PC-9 (cell line): ENCODE results near the gene FNIP2. TPM values are rescaled to one million over a fixed set of nuclear protein-coding genes. Genes with fewer than 3 reads are reported as not detected.
A peak's percentile ranks its signal among the peaks of the same experiment; 100 is the strongest.
"Not testable (repeated sequence)": the region's sequence is repeated elsewhere in the genome, so short reads cannot be mapped to it uniquely, and the experiment has no call there.

ENCODE experiments used
- BruUV-seq: library from RNA; stranded (reverse); fragments of 400-500 nt; replicated peaks from 2 replicates; lab custom pipeline; 2021; lab: Mats Ljungman, UMichigan
- CTCF ChIA-PET: fragments of 300-600 bp; sonication (Branson Sonifier 250); formaldehyde crosslinking; loops from one replicate; lab custom pipeline; 2022; ENCODE audit warnings: antibody characterized with exemption; lab: Charles Lee
- POLR2A ChIA-PET: fragments of 300-600 bp; sonication (Branson Sonifier 250); formaldehyde crosslinking; loops from one replicate; lab custom pipeline; 2022; ENCODE audit warnings: antibody characterized with exemption; ENCODE audit not compliant: unreplicated experiment; lab: Charles Lee
- DNase-seq, 2 experiments: peaks; one replicate each; pipeline versions ENCODE4 v3.0.0 to v3.0.0-alpha.2; 2015 to 2022; ENCODE audit warnings: mixed read lengths in 1 of 2
- H2AFZ ChIP-seq: fragments of 200-600 bp; sonication (generic); 2 replicates; pipeline ENCODE4 v1.8.1; 2017; ENCODE audit warnings: antibody characterized with exemption
- H3F3A ChIP-seq: fragments of 200-600 bp; sonication (generic); 2 replicates; pipeline ENCODE4 v1.8.1; 2017; ENCODE audit warnings: antibody characterized with exemption, mild to moderate bottlenecking, low read depth; ENCODE audit not compliant: insufficient read depth
- H3K27ac ChIP-seq: fragments of 200-600 bp; sonication (generic); 2 replicates; pipeline ENCODE4 v1.6.1; 2016; ENCODE audit warnings: mixed run types
- H3K27me3 ChIP-seq: fragments of 200-600 bp; sonication (generic); 2 replicates; pipeline ENCODE4 v1.6.1; 2016; ENCODE audit warnings: low read depth, mixed run types; ENCODE audit not compliant: insufficient read depth
- H3K36me3 ChIP-seq: fragments of 200-600 bp; sonication (generic); 2 replicates; pipeline ENCODE4 v1.6.1; 2016; ENCODE audit warnings: low read depth, mixed run types
- H3K4me1 ChIP-seq: fragments of 200-600 bp; sonication (generic); replicated peaks from 2 replicates; pipeline ENCODE4 v1.6.1; 2016; ENCODE audit warnings: mixed run types; ENCODE audit not compliant: insufficient read depth
- H3K4me2 ChIP-seq: fragments of 200-600 bp; sonication (generic); 2 replicates; pipeline ENCODE4 v1.6.1; 2017; ENCODE audit warnings: mixed run types
- H3K4me3 ChIP-seq: fragments of 200-600 bp; sonication (generic); 2 replicates; pipeline ENCODE4 v1.6.1; 2016; ENCODE audit warnings: mixed run types
- H3K79me2 ChIP-seq: fragments of 200-600 bp; sonication (generic); 2 replicates; pipeline ENCODE4 v1.6.1; 2017; ENCODE audit warnings: low read depth, mixed run types
- H3K9me2 ChIP-seq: fragments of 200-600 bp; sonication (generic); 2 replicates; pipeline ENCODE4 v1.8.1; 2017; ENCODE audit warnings: mild to moderate bottlenecking; ENCODE audit not compliant: insufficient read depth
- H3K9me3 ChIP-seq: fragments of 200-600 bp; sonication (generic); 2 replicates; pipeline ENCODE4 v1.8.1; 2016; ENCODE audit warnings: low read depth; ENCODE audit not compliant: insufficient read depth
- H4K20me1 ChIP-seq: fragments of 200-600 bp; sonication (generic); 2 replicates; pipeline ENCODE4 v1.8.1; 2017; ENCODE audit not compliant: insufficient read depth
- EZH2 ChIP-seq: fragments of 200-600 bp; sonication (generic); IDR thresholded peaks from 2 replicates; pipeline ENCODE4 v1.8.0; 2017; ENCODE audit warnings: antibody characterized with exemption, low read depth
- intact Hi-C: fragments of 100-400 bp; cut with micrococcal nuclease; formaldehyde crosslinking; loops from one replicate; pipeline ENCODE4 v1.10.0; 2022; ENCODE audit not compliant: unreplicated experiment
- total RNA-seq: library from RNA; stranded (reverse); gene quantifications from 2 replicates; pipeline ENCODE4 v1.2.3, GENCODE V29; 2021
- TF ChIP-seq, protein P1 (sequence below): fragments of 200-600 bp; sonication (generic); conservative IDR thresholded peaks from 2 replicates; pipeline ENCODE4 v1.6.1; 2017; ENCODE audit warnings: mixed run types, antibody characterized with exemption, mild to moderate bottlenecking, moderate library complexity

The FNIP2 gene
- total RNA-seq, 1 experiment from 2014 or later: 2.5 TPM

DNA sequence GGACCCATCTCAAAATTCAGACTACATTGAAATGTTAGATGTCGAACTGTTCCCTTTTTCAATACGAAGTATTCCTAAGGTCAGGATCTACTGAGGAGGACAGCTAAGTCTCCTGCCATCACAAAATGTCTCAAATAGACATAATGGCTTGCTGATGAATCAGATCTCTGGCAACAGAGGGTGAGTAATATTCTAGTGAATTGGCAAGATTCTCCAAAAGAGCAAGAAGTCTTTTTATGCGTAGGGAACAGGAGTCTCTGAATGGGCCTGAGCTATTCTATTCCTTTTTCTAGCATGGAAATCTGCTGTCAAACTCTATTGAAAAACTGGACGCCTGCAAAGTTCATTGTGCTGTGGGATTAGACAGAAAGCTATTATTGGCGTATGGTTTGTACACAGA lies 145.4 kb downstream of the FNIP2 start:
- no peaks in the 10 kb centered on the region for H3K36me3 ChIP-seq
- H3K4me2 ChIP-seq: no peak overlapping the region
- ChIA-PET CTCF (no interaction called here), POLR2A (interaction anchor here (0.5 kb wide), 1 partner anchor 82 kb away, joined by 5 read pairs; no protein-coding TSS in a partner anchor)
- H4K20me1 ChIP-seq: no peaks in the 10 kb centered on the region
- H3F3A ChIP-seq: no peaks in the 10 kb centered on the region
- no peak overlapping the region for H3K27ac ChIP-seq
- BruUV-seq: no TSS peak
- DNase-seq: peak in 1 of 2 experiments; percentile 47
- no peak overlapping the region for H3K4me3 ChIP-seq
- no peaks in the 10 kb centered on the region for H3K9me3 ChIP-seq
- TF ChIP-seq EZH2: no peak
- TF ChIP-seq, protein P1, sequence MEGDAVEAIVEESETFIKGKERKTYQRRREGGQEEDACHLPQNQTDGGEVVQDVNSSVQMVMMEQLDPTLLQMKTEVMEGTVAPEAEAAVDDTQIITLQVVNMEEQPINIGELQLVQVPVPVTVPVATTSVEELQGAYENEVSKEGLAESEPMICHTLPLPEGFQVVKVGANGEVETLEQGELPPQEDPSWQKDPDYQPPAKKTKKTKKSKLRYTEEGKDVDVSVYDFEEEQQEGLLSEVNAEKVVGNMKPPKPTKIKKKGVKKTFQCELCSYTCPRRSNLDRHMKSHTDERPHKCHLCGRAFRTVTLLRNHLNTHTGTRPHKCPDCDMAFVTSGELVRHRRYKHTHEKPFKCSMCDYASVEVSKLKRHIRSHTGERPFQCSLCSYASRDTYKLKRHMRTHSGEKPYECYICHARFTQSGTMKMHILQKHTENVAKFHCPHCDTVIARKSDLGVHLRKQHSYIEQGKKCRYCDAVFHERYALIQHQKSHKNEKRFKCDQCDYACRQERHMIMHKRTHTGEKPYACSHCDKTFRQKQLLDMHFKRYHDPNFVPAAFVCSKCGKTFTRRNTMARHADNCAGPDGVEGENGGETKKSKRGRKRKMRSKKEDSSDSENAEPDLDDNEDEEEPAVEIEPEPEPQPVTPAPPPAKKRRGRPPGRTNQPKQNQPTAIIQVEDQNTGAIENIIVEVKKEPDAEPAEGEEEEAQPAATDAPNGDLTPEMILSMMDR: no peak
- no peaks in the 10 kb centered on the region for H3K79me2 ChIP-seq
- H3K4me1 ChIP-seq: no peaks in the 10 kb centered on the region
- no peak overlapping the region for H2AFZ ChIP-seq
- no peaks in the 10 kb centered on the region for H3K27me3 ChIP-seq
- H3K9me2 ChIP-seq: no peaks in the 10 kb centered on the region
- intact Hi-C loops: no loop called here

DNA sequence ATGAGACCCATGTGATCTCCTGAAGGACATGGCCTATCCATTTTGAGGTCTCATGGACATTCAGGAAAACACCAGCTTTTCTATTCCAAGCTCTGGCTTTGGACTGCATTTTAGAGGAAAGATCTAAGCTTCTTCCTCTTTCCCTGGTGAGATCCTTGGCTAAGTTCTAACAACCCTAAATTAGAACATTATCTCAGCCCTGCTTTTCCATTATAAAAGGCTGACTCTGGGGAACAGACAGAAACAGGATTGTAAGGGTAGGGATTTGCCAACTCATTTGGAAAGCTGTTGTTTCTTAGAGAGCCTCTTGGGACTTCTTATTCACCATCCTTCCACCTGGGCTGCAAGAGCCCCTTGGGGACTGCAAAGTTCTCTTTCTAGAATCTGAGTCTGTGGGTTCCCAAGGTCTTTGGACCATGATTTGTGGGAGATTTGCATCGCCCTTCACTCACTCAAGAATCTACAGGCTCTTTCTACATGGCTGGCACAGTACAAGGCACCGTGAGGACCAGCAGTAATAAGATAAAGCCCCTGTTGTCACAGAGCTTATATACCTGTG lies 146.9 kb downstream of the FNIP2 start:
- TF ChIP-seq, protein P1: no peak
- no peak for TF ChIP-seq EZH2
- no peak for DNase-seq
- POLR2A ChIA-PET: no interaction called here

DNA sequence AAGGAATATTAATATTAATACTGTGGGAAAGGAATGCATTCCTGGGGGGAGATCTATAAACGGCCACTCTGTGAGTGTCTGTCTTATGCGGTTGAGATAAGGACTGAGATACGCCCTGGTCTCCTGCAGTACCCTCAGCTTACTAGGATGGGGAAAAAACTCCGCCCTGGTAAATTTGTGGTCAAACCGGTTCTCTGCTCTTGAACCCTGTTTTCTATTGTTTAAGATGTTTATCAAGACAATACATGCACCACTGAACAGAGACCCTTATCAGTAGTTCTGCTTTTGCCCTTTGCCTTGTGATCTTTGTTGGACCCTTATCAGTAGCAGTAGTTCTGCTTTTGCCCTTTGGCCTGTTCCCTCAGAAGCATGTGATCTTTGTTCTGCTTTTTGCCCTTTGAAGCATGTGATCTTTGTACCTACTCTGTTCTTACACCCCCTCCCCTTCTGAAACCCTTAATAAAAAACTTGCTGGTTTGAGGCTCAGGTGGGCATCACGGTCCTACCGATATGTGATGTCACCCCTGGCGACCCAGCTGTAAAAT lies 151.7 kb downstream of the FNIP2 start:
- H3K79me2 ChIP-seq, H3K9me3 ChIP-seq, H3K4me2 ChIP-seq, H3K4me3 ChIP-seq, H3K27ac ChIP-seq, intact Hi-C loops, POLR2A ChIA-PET, H3K36me3 ChIP-seq, H4K20me1 ChIP-seq, BruUV-seq, H2AFZ ChIP-seq, DNase-seq, H3K27me3 ChIP-seq, H3K4me1 ChIP-seq, H3F3A ChIP-seq, CTCF ChIA-PET, H3K9me2 ChIP-seq: not testable (repeated sequence)

More for the DNA sequence above, 146.9 kb downstream of the FNIP2 start:
- Histone ChIP-seq H3K9me3 (no peaks in the 10 kb centered on the region; the same call in 1 of the 2 replicates), H3K4me1 (no peaks in the 10 kb centered on the region), H3F3A (no peaks in the 10 kb centered on the region), H3K27me3 (no peaks in the 10 kb centered on the region), H3K4me2 (no peak overlapping the region), H3K27ac (no peak overlapping the region), H3K79me2 (no peaks in the 10 kb centered on the region), H2AFZ (no peak overlapping the region), H4K20me1 (no peaks in the 10 kb centered on the region), H3K4me3 (no peak overlapping the region), H3K36me3 (no peaks in the 10 kb centered on the region), H3K9me2 (no peaks in the 10 kb centered on the region)
- CTCF ChIA-PET: interaction anchor here (1.2 kb wide), 1 partner anchor 134 kb away, joined by 4 read pairs; no protein-coding TSS in a partner anchor
- no TSS peak for BruUV-seq
- intact Hi-C loops: no loop called here

DNA sequence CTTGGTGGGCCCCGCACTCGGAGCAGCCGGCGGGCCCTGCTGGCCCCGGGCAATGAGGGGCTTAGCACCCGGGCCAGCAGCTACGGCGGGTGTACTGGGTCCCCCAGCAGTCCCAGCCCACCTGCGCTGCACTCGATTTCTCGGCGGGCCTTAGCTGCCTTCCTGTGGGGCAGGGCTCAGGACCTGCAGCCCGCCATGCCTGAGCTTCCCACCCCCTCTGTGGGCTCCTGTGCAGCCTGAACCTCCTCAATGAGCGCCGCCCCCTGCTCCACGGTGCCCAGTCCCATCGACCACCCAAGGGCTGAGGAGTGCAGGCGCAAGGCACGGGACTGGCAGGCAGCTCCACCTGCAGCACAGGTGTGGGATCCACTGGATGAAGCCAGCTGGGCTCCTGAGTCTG lies 158.9 kb downstream of the FNIP2 start:
- BruUV-seq, H3K79me2 ChIP-seq, DNase-seq, H4K20me1 ChIP-seq, H3K4me3 ChIP-seq, CTCF ChIA-PET, POLR2A ChIA-PET, H3F3A ChIP-seq, H3K36me3 ChIP-seq, H3K27me3 ChIP-seq, H3K9me2 ChIP-seq, H3K4me2 ChIP-seq, H2AFZ ChIP-seq, H3K4me1 ChIP-seq, H3K9me3 ChIP-seq, H3K27ac ChIP-seq, intact Hi-C loops: not testable (repeated sequence)
